Measurements from ENCODE around the gene LRP1B. TPM values are rescaled to one million over a fixed set of nuclear protein-coding genes. Genes with fewer than 3 reads are reported as not detected.

The LRP1B gene
- total RNA-seq, 1 experiment from 2014 or later = 0.21 TPM

DNA sequence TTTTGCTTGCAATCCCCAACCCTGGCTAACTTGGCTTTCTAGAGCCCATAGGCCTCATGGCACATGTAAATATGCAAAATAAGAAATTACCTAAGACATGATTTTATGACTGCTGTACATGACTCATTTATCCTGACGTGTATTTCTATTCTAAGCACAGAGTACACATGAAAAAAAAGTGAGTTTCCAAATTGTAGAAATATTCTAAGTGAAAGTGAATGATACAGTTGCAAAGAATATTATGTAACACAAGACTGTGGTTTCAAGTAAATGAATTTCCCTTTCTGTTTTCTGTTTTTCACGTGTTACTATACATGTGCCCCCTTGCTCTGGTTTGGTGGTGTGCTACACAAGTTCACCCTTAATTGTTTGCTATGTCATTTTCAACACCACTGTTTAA, 162.4 kb downstream of the LRP1B start:
- intact Hi-C loops (cut with micrococcal nuclease; ENCODE audit: unreplicated experiment) = no loop called here
- CTCF ChIA-PET = no interaction called here
- Mint-ChIP-seq H3K9me3 (ENCODE audit: low read depth, unreplicated experiment) (no peaks in the 10 kb centered on the region), H3K4me1 (ENCODE audit: low read depth, unreplicated experiment) (no peaks in the 10 kb centered on the region), H3K4me3 (ENCODE audit: low read depth, unreplicated experiment) (no peak overlapping the region), H3K27me3 (ENCODE audit: unreplicated experiment) (no peaks in the 10 kb centered on the region), H3K36me3 (ENCODE audit: insufficient read depth, unreplicated experiment) (no peaks in the 10 kb centered on the region), H3K27ac (ENCODE audit: unreplicated experiment) (no peak overlapping the region)
- BruUV-seq (replicated peaks) = no TSS peak
- no peak for TF ChIP-seq CTCF (IDR thresholded peaks at IDR 0.05; ENCODE audit: unreplicated experiment)
- no peak for DNase-seq

GRCh38 chr2:141967980-141968379, 162.8 kb downstream of the LRP1B start:
- DNase-seq = no peak
- Mint-ChIP-seq H3K27ac (ENCODE audit: unreplicated experiment) (no peak overlapping the region), H3K27me3 (ENCODE audit: unreplicated experiment) (no peaks in the 10 kb centered on the region), H3K36me3 (ENCODE audit: insufficient read depth, unreplicated experiment) (no peaks in the 10 kb centered on the region), H3K4me3 (ENCODE audit: low read depth, unreplicated experiment) (no peak overlapping the region), H3K9me3 (ENCODE audit: low read depth, unreplicated experiment) (no peaks in the 10 kb centered on the region), H3K4me1 (ENCODE audit: low read depth, unreplicated experiment) (no peaks in the 10 kb centered on the region)
- intact Hi-C loops (cut with micrococcal nuclease; ENCODE audit: unreplicated experiment) = no loop called here
- CTCF ChIA-PET = no interaction called here
- TF ChIP-seq CTCF (IDR thresholded peaks at IDR 0.05; ENCODE audit: unreplicated experiment) = no peak
- no TSS peak for BruUV-seq (replicated peaks)

DNA sequence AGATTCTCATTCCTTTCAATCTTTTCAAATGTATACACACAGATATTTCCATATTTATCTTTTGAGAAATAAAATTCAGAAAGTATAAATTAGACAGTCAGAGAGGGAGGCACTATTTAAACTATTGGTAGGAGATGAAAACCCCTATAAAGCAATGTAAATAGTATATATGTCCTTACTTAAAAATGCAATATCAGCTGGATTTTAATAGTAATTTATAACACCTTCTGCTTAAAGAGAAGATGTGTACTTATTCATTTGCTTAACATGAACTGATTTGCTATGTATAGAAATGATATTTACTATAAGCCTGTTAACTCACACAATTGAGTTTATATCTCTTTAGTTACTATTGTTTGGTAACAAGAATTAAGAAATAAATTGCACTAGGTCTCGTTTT, 163.3 kb downstream of the LRP1B start:
- BruUV-seq (replicated peaks) = no TSS peak
- intact Hi-C loops (cut with micrococcal nuclease; ENCODE audit: unreplicated experiment) = no loop called here
- H3K9me3 Mint-ChIP-seq (ENCODE audit: low read depth, unreplicated experiment) = no peaks in the 10 kb centered on the region
- TF ChIP-seq CTCF (IDR thresholded peaks at IDR 0.05; ENCODE audit: unreplicated experiment) = no peak
- CTCF ChIA-PET = no interaction called here
- H3K4me1 Mint-ChIP-seq (ENCODE audit: low read depth, unreplicated experiment) = no peaks in the 10 kb centered on the region
- no peak overlapping the region for H3K27ac Mint-ChIP-seq (ENCODE audit: unreplicated experiment)
- H3K4me3 Mint-ChIP-seq (ENCODE audit: low read depth, unreplicated experiment) = no peak overlapping the region
- DNase-seq = no peak
- no peaks in the 10 kb centered on the region for H3K36me3 Mint-ChIP-seq (ENCODE audit: insufficient read depth, unreplicated experiment)
- no peaks in the 10 kb centered on the region for H3K27me3 Mint-ChIP-seq (ENCODE audit: unreplicated experiment)

- CTCF ChIA-PET = no interaction called here
- no peak for DNase-seq
- Mint-ChIP-seq H3K9me3 (ENCODE audit: low read depth, unreplicated experiment) (no peaks in the 10 kb centered on the region), H3K36me3 (ENCODE audit: insufficient read depth, unreplicated experiment) (no peaks in the 10 kb centered on the region), H3K27me3 (ENCODE audit: unreplicated experiment) (no peaks in the 10 kb centered on the region), H3K4me3 (ENCODE audit: low read depth, unreplicated experiment) (no peak overlapping the region), H3K4me1 (ENCODE audit: low read depth, unreplicated experiment) (peaks cover 11% of the 10 kb centered on the region), H3K27ac (ENCODE audit: unreplicated experiment) (no peak overlapping the region)
- TF ChIP-seq CTCF (IDR thresholded peaks at IDR 0.05; ENCODE audit: unreplicated experiment) = no peak
- intact Hi-C loops (cut with micrococcal nuclease; ENCODE audit: unreplicated experiment) = loop anchor here (10.0 kb wide), 1 partner anchor 155 kb away; no protein-coding TSS in a partner anchor
- BruUV-seq (replicated peaks) = no TSS peak
Measured at GRCh38 chr2:141959941-141960340, 170.9 kb downstream of the LRP1B start.
